ENCODE results near the gene ANKRD63. TPM values are rescaled to one million over a fixed set of nuclear protein-coding genes. Genes with fewer than 3 reads are reported as not detected.
A peak's percentile ranks its signal among the peaks of the same experiment; 100 is the strongest.

ANKRD63 gene
- total and polyA plus RNA-seq, 2 of the 13 experiments (the other 11 are each of a cell fraction or from before 2014, with no cell fraction given) = not detected

- H3K27me3 ChIP-seq (ENCODE audit: control insufficient read depth in 1 of 2, insufficient read depth in 2 of 2, low read length in 2 of 2) = peaks cover 1 to 49% of the 10 kb centered on the region in 2 experiments; a peak in 2 of 5 replicates
- H3K9ac ChIP-seq (ENCODE audit: insufficient read depth, low read depth, low read length) = no peak overlapping the region
- ChIA-PET CTCF (ENCODE audit: low intra/inter-chr PET ratio, low total read pairs) (interaction anchor here (1.3 kb wide), 1 partner anchor 39 kb away, joined by 3 read pairs; no protein-coding TSS in a partner anchor), POLR2A (no interaction called here)
- FAIRE-seq (no peak), DNase-seq (ENCODE audit: low spot score) (peak; percentile 53), ATAC-seq (peak; percentile 52; the same call in 2 of the 3 replicates)
- H3K4me3 ChIP-seq (replicated peaks in 1 of 3; ENCODE audit: insufficient read depth in 1 of 3, low read depth in 2 of 3, low read length in 3 of 3) = no peak overlapping the region
- intact Hi-C loops (cut with micrococcal nuclease; ENCODE audit: unreplicated experiment) = no loop called here
- 13% methylated on average over 10 of the region's 10 CpGs for WGBS (ENCODE audit: low lambda C conversion rate)
- no peaks in the 10 kb centered on the region for H3K36me3 ChIP-seq (replicated peaks in 1 of 2; ENCODE audit: control insufficient read depth in 1 of 2, insufficient read depth in 2 of 2, low read length in 2 of 2)
- H3K27ac ChIP-seq (ENCODE audit: extremely low read length, insufficient read depth, low read length) = no peak overlapping the region
- no peaks in the 10 kb centered on the region for H4K20me1 ChIP-seq (ENCODE audit: insufficient read depth, low read length)
- H2AFZ ChIP-seq (ENCODE audit: low read length) = no peak overlapping the region
- H3K4me2 ChIP-seq (ENCODE audit: low read depth, low read length) = no peak overlapping the region
- H3K79me2 ChIP-seq (ENCODE audit: insufficient read depth, low read length) = no peaks in the 10 kb centered on the region
- in situ Hi-C loops (cut with HindIII; ENCODE audit: extremely low pct_ligation_motif_present, low pct_unique_long_range_greater_than_20kb) = loop anchor here (5.0 kb wide), 1 partner anchor 36 kb away; no protein-coding TSS in a partner anchor
- H3K9me3 ChIP-seq (ENCODE audit: low read length) = no peaks in the 10 kb centered on the region
- H3K4me1 ChIP-seq (ENCODE audit: insufficient read depth, low read length) = no peaks in the 10 kb centered on the region
- no TSS peak for BruUV-seq (replicated peaks)
- TF ChIP-seq CHD4 (IDR thresholded peaks at IDR 0.05; ENCODE audit: borderline replicate concordance, low read length) (no peak), ZNF580 (CRISPR knock-in tag; IDR thresholded peaks at IDR 0.05; ENCODE audit: borderline replicate concordance, low read depth) (no peak), IKZF5 (CRISPR knock-in tag; IDR thresholded peaks at IDR 0.05) (no peak), PRDM15 (CRISPR knock-in tag; IDR thresholded peaks at IDR 0.05) (no peak), ZNF530 (CRISPR knock-in tag; IDR thresholded peaks at IDR 0.05; ENCODE audit: low read depth) (no peak), HDAC2 (CRISPR knock-in tag; IDR thresholded peaks at IDR 0.05) (no peak), ZBTB8A (CRISPR knock-in tag; IDR thresholded peaks at IDR 0.05; ENCODE audit: borderline replicate concordance, low read depth) (no peak), MXD3 (CRISPR knock-in tag; IDR thresholded peaks at IDR 0.05) (no peak), KLF11 (CRISPR knock-in tag; IDR thresholded peaks at IDR 0.05) (no peak), AFF4 (CRISPR knock-in tag; IDR thresholded peaks at IDR 0.05) (no peak), ATF5 (CRISPR knock-in tag; IDR thresholded peaks at IDR 0.05; ENCODE audit: low read depth) (no peak), ZNF317 (CRISPR knock-in tag; IDR thresholded peaks at IDR 0.05) (no peak)
Observed at GRCh38 chr15:40313531-40314398, 30.9 kb upstream of the ANKRD63 start.
